ENCODE data around the gene POC1B.

The POC1B gene

GRCh38 chr12:89565002-89565401 is 39.2 kb upstream of the POC1B start:
- no peak overlapping the region for H3K27ac ChIP-seq
- H3K4me2 ChIP-seq: no peak overlapping the region
- no peaks in the 10 kb centered on the region for H3K79me2 ChIP-seq (ENCODE audit: insufficient read depth, low read depth)
- no peak overlapping the region for H3K9ac ChIP-seq
- TF ChIP-seq, protein P1, sequence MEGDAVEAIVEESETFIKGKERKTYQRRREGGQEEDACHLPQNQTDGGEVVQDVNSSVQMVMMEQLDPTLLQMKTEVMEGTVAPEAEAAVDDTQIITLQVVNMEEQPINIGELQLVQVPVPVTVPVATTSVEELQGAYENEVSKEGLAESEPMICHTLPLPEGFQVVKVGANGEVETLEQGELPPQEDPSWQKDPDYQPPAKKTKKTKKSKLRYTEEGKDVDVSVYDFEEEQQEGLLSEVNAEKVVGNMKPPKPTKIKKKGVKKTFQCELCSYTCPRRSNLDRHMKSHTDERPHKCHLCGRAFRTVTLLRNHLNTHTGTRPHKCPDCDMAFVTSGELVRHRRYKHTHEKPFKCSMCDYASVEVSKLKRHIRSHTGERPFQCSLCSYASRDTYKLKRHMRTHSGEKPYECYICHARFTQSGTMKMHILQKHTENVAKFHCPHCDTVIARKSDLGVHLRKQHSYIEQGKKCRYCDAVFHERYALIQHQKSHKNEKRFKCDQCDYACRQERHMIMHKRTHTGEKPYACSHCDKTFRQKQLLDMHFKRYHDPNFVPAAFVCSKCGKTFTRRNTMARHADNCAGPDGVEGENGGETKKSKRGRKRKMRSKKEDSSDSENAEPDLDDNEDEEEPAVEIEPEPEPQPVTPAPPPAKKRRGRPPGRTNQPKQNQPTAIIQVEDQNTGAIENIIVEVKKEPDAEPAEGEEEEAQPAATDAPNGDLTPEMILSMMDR (conservative IDR thresholded peaks at IDR 0.05; ENCODE audit: low read depth, low read length): no peak
- no peaks in the 10 kb centered on the region for H3K36me3 ChIP-seq (ENCODE audit: insufficient read depth)
- H3K4me3 ChIP-seq (IDR thresholded peaks at IDR 0.05; ENCODE audit: insufficient read depth, low read depth, low read length): no peak overlapping the region
- H3K27me3 ChIP-seq (ENCODE audit: insufficient read depth, low read depth): no peaks in the 10 kb centered on the region
- no peaks in the 10 kb centered on the region for H3K4me1 ChIP-seq (ENCODE audit: low read depth, poor library complexity, severe bottlenecking)
- no peaks in the 10 kb centered on the region for H4K20me1 ChIP-seq (ENCODE audit: insufficient read depth)
- no peak overlapping the region for H2AFZ ChIP-seq (ENCODE audit: low read depth)

GRCh38 chr12:89559753-89560152 is 33.9 kb upstream of the POC1B start:
- Histone ChIP-seq H3K27me3 (ENCODE audit: insufficient read depth, low read depth) (no peaks in the 10 kb centered on the region), H3K4me2 (no peak overlapping the region), H3K36me3 (ENCODE audit: insufficient read depth) (no peaks in the 10 kb centered on the region), H3K9ac (no peak overlapping the region), H3K79me2 (ENCODE audit: insufficient read depth, low read depth) (no peaks in the 10 kb centered on the region), H2AFZ (ENCODE audit: low read depth) (no peak overlapping the region), H3K27ac (no peak overlapping the region), H4K20me1 (ENCODE audit: insufficient read depth) (no peaks in the 10 kb centered on the region), H3K4me3 (IDR thresholded peaks at IDR 0.05; ENCODE audit: insufficient read depth, low read depth, low read length) (no peak overlapping the region), H3K4me1 (ENCODE audit: low read depth, poor library complexity, severe bottlenecking) (no peaks in the 10 kb centered on the region)
- TF ChIP-seq, protein P1 (conservative IDR thresholded peaks at IDR 0.05; ENCODE audit: low read depth, low read length): no peak

- TF ChIP-seq, protein P1 (conservative IDR thresholded peaks at IDR 0.05; ENCODE audit: low read depth, low read length): no peak
- Histone ChIP-seq H3K4me1 (ENCODE audit: low read depth, poor library complexity, severe bottlenecking) (no peaks in the 10 kb centered on the region), H3K27ac (no peak overlapping the region), H3K79me2 (ENCODE audit: insufficient read depth, low read depth) (no peaks in the 10 kb centered on the region), H2AFZ (ENCODE audit: low read depth) (no peak overlapping the region), H3K9ac (no peak overlapping the region), H4K20me1 (ENCODE audit: insufficient read depth) (no peaks in the 10 kb centered on the region), H3K4me2 (no peak overlapping the region), H3K27me3 (ENCODE audit: insufficient read depth, low read depth) (no peaks in the 10 kb centered on the region), H3K4me3 (IDR thresholded peaks at IDR 0.05; ENCODE audit: insufficient read depth, low read depth, low read length) (no peak overlapping the region), H3K36me3 (ENCODE audit: insufficient read depth) (no peaks in the 10 kb centered on the region)
Measured at GRCh38 chr12:89556976-89557375, 31.1 kb upstream of the POC1B start.

- no peaks in the 10 kb centered on the region for H3K36me3 ChIP-seq (ENCODE audit: insufficient read depth)
Measured at GRCh38 chr12:89552376-89552775, 26.5 kb upstream of the POC1B start.

More at GRCh38 chr12:89552376-89552775, 26.5 kb upstream of the POC1B start:
- Histone ChIP-seq H3K4me3 (IDR thresholded peaks at IDR 0.05; ENCODE audit: insufficient read depth, low read depth, low read length) (no peak overlapping the region), H3K4me1 (ENCODE audit: low read depth, poor library complexity, severe bottlenecking) (no peaks in the 10 kb centered on the region), H3K9ac (no peak overlapping the region), H4K20me1 (ENCODE audit: insufficient read depth) (no peaks in the 10 kb centered on the region), H3K4me2 (no peak overlapping the region), H3K27me3 (ENCODE audit: insufficient read depth, low read depth) (no peaks in the 10 kb centered on the region), H3K79me2 (ENCODE audit: insufficient read depth, low read depth) (no peaks in the 10 kb centered on the region), H2AFZ (ENCODE audit: low read depth) (no peak overlapping the region), H3K27ac (no peak overlapping the region)
- TF ChIP-seq, protein P1 (conservative IDR thresholded peaks at IDR 0.05; ENCODE audit: low read depth, low read length): no peak
